HepG2 (cell line): ENCODE data around the gene SMURF2. TPM values are rescaled to one million over a fixed set of nuclear protein-coding genes. Genes with fewer than 3 reads are reported as not detected.

Experiments used
- E2F1 ChIP-seq: sonication (generic); formaldehyde crosslinking; IDR thresholded peaks from 2 replicates; pipeline ENCODE4 v1.5.0; 2020; ENCODE audit warnings: missing genetic modification reagents
- GLI4 ChIP-seq: sonication (generic); formaldehyde crosslinking; IDR thresholded peaks from 2 replicates; pipeline ENCODE4 v1.5.1; 2020; ENCODE audit warnings: missing genetic modification reagents, mild to moderate bottlenecking, moderate library complexity, borderline replicate concordance
- GPN1 ChIP-seq: sonication (generic); formaldehyde crosslinking; IDR thresholded peaks from 2 replicates; pipeline ENCODE4 v1.5.1; 2020; ENCODE audit warnings: missing genetic modification reagents, borderline replicate concordance
- HBP1 ChIP-seq: IDR thresholded peaks from 2 replicates; pipeline ENCODE4 v1.6.1; 2016; ENCODE audit warnings: low read depth, control low read depth
- HHEX ChIP-seq: IDR thresholded peaks from 2 replicates; pipeline ENCODE4 v1.6.1; 2016; ENCODE audit warnings: control low read depth
- HOXA5 ChIP-seq: sonication (generic); formaldehyde crosslinking; IDR thresholded peaks from 2 replicates; pipeline ENCODE4 v1.4.0; 2020; ENCODE audit warnings: missing genetic modification reagents
- IRF9 ChIP-seq: sonication (generic); formaldehyde crosslinking; IDR thresholded peaks from 2 replicates; pipeline ENCODE4 v1.8.0; 2022; ENCODE audit warnings: missing genetic modification reagents, mild to moderate bottlenecking, borderline replicate concordance
- MBNL3 ChIP-seq: fragments of 250-450 bp; sonication (Bioruptor Pico); conservative IDR thresholded peaks from 2 replicates; pipeline ENCODE4 v1.8.0; 2022; ENCODE audit warnings: mild to moderate bottlenecking, inconsistent platforms
- MTF1 ChIP-seq: sonication (generic); formaldehyde crosslinking; IDR thresholded peaks from 2 replicates; pipeline ENCODE4 v1.5.0; 2020; ENCODE audit warnings: missing genetic modification reagents
- MXD4 ChIP-seq: IDR thresholded peaks from 2 replicates; pipeline ENCODE4 v1.6.1; 2016; ENCODE audit warnings: mild to moderate bottlenecking, missing biosample characterization, missing genetic modification reagents
- POLR2G ChIP-seq: fragments of 200-400 bp; formaldehyde crosslinking; IDR thresholded peaks from 2 replicates; pipeline ENCODE4 v1.6.1; 2018; ENCODE audit warnings: mild to moderate bottlenecking, low read depth, low read length, moderate library complexity
- RFXAP ChIP-seq: sonication (generic); formaldehyde crosslinking; IDR thresholded peaks from 2 replicates; pipeline ENCODE4 v1.4.0; 2020; ENCODE audit warnings: missing genetic modification reagents, borderline replicate concordance
- SAFB2 ChIP-seq: sonication (generic); formaldehyde crosslinking; IDR thresholded peaks from 2 replicates; pipeline ENCODE4 v1.5.1; 2020; ENCODE audit warnings: missing genetic modification reagents, low read depth, mild to moderate bottlenecking, borderline replicate concordance
- SNRNP70 ChIP-seq: fragments of 200-400 bp; formaldehyde crosslinking; IDR thresholded peaks from 2 replicates; pipeline ENCODE4 v1.6.1; 2017; ENCODE audit warnings: mild to moderate bottlenecking, low read depth, low read length, moderate library complexity
- ZFX ChIP-seq: sonication (generic); formaldehyde crosslinking; IDR thresholded peaks from 2 replicates; pipeline ENCODE4 v1.4.0; 2020; ENCODE audit warnings: mild to moderate bottlenecking, low read depth, missing genetic modification reagents, moderate library complexity
- ZNF282 ChIP-seq: fragments of 450-650 bp; IDR thresholded peaks from 2 replicates; pipeline ENCODE4 v1.6.1; 2018; ENCODE audit not compliant: partially characterized antibody
- ZNF652 ChIP-seq: IDR thresholded peaks from 2 replicates; pipeline ENCODE4 v1.6.1; 2016; ENCODE audit warnings: low read depth, borderline replicate concordance
- ZNF7 ChIP-seq: IDR thresholded peaks from 2 replicates; pipeline ENCODE4 v1.6.1; 2016; ENCODE audit warnings: missing biosample characterization, missing genetic modification reagents
- polyA plus RNA-seq, 8 experiments: library from polyadenylated mRNA; depleted of rRNA in 3 of 8; stranded (reverse) in 7 of 8; unstranded in 1 of 8; fragments of >200 nt; fragmentation: Illumina TruSeq in 4 of 8; extraction: Trizol in 4 of 8; gene quantifications; 2 replicates each; pipeline versions ENCODE4 v1.2.1 to v1.2.3, GENCODE V29; 2011 to 2016; ENCODE audit warnings: low read depth in 4 of 8, missing spikeins in 1 of 8, mixed read lengths in 1 of 8; ENCODE audit not compliant: insufficient read depth in 1 of 8
- total RNA-seq, 5 experiments: library from RNA; depleted of rRNA; stranded (reverse); fragments of >200 nt; fragmentation: Illumina TruSeq; extraction: Trizol; gene quantifications; 2 replicates each; pipeline ENCODE4 v1.2.3, GENCODE V29; 2016; ENCODE audit warnings: low read depth in 1 of 5
- TF ChIP-seq, protein P1 (sequence below): IDR thresholded peaks from 2 replicates; pipeline ENCODE4 v1.4.0; 2020; ENCODE audit warnings: mild to moderate bottlenecking, missing genetic modification reagents
- TF ChIP-seq, protein P2 (sequence below): IDR thresholded peaks from 2 replicates; pipeline ENCODE4 v1.6.1; 2018; ENCODE audit warnings: missing genetic modification reagents, mild to moderate bottlenecking, missing compliant biosample characterization

SMURF2 gene
- total and polyA plus RNA-seq, 2 of the 13 experiments (the other 11 are each of a cell fraction or from before 2014, with no cell fraction given): 14.9 to 24.3 TPM

GRCh38 chr17:64505340-64506200, 156.5 kb downstream of the SMURF2 start (continued):
- no peak for TF ChIP-seq ZNF282
- TF ChIP-seq RFXAP (CRISPR knock-in tag): no peak
- TF ChIP-seq ZFX (CRISPR knock-in tag): no peak
- TF ChIP-seq HBP1 (CRISPR knock-in tag): 0 out of 2 replicates have a peak, but pooled peaks have one; percentile 64
- no peak for TF ChIP-seq ZNF7 (CRISPR knock-in tag)
- peak; percentile 63; the same call in 1 of the 2 replicates for TF ChIP-seq HOXA5 (CRISPR knock-in tag)
- TF ChIP-seq HHEX (CRISPR knock-in tag): 0 out of 2 replicates have a peak, but pooled peaks have one; percentile 6
- TF ChIP-seq E2F1 (CRISPR knock-in tag): 0 out of 2 replicates have a peak, but pooled peaks have one; percentile 31
- no peak for TF ChIP-seq POLR2G
- no peak for TF ChIP-seq MBNL3
- peak; percentile 23; the same call in 1 of the 2 replicates for TF ChIP-seq SAFB2
- TF ChIP-seq, protein P1, sequence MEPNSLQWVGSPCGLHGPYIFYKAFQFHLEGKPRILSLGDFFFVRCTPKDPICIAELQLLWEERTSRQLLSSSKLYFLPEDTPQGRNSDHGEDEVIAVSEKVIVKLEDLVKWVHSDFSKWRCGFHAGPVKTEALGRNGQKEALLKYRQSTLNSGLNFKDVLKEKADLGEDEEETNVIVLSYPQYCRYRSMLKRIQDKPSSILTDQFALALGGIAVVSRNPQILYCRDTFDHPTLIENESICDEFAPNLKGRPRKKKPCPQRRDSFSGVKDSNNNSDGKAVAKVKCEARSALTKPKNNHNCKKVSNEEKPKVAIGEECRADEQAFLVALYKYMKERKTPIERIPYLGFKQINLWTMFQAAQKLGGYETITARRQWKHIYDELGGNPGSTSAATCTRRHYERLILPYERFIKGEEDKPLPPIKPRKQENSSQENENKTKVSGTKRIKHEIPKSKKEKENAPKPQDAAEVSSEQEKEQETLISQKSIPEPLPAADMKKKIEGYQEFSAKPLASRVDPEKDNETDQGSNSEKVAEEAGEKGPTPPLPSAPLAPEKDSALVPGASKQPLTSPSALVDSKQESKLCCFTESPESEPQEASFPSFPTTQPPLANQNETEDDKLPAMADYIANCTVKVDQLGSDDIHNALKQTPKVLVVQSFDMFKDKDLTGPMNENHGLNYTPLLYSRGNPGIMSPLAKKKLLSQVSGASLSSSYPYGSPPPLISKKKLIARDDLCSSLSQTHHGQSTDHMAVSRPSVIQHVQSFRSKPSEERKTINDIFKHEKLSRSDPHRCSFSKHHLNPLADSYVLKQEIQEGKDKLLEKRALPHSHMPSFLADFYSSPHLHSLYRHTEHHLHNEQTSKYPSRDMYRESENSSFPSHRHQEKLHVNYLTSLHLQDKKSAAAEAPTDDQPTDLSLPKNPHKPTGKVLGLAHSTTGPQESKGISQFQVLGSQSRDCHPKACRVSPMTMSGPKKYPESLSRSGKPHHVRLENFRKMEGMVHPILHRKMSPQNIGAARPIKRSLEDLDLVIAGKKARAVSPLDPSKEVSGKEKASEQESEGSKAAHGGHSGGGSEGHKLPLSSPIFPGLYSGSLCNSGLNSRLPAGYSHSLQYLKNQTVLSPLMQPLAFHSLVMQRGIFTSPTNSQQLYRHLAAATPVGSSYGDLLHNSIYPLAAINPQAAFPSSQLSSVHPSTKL (CRISPR knock-in tag): 0 out of 2 replicates have a peak, but pooled peaks have one; percentile 30
- TF ChIP-seq IRF9: no peak
- TF ChIP-seq GPN1 (CRISPR knock-in tag): 0 out of 2 replicates have a peak, but pooled peaks have one; percentile 37
- no peak for TF ChIP-seq ZNF652 (CRISPR knock-in tag)
- peak; percentile 41; the same call in 1 of the 2 replicates for TF ChIP-seq MXD4
- TF ChIP-seq, protein P2, sequence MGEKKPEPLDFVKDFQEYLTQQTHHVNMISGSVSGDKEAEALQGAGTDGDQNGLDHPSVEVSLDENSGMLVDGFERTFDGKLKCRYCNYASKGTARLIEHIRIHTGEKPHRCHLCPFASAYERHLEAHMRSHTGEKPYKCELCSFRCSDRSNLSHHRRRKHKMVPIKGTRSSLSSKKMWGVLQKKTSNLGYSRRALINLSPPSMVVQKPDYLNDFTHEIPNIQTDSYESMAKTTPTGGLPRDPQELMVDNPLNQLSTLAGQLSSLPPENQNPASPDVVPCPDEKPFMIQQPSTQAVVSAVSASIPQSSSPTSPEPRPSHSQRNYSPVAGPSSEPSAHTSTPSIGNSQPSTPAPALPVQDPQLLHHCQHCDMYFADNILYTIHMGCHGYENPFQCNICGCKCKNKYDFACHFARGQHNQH (CRISPR knock-in tag): peak; percentile 71; the same call in 1 of the 2 replicates
- 0 out of 2 replicates have a peak, but pooled peaks have one; percentile 48 for TF ChIP-seq GLI4 (CRISPR knock-in tag)
- TF ChIP-seq SNRNP70: no peak
- TF ChIP-seq MTF1 (CRISPR knock-in tag): no peak
